Natural killer cell (primary cell): ENCODE measurements around the gene R3HDML. TPM values are rescaled to one million over a fixed set of nuclear protein-coding genes. Genes with fewer than 3 reads are reported as not detected.
"Not testable (repeated sequence)": the region's sequence is repeated elsewhere in the genome, so short reads cannot be mapped to it uniquely, and the experiment has no call there.

ENCODE experiments used
- ATAC-seq, 3 donors: fragments of 150-1000 bp in 2 of 3; fragments of 200-7000 bp in 1 of 3; cut with Tn5 transposase; 1 replicate in 1 of 3; 2 replicates in 2 of 3; pipeline ENCODE4 v1.10.0; 2021; ENCODE audit warnings: mild to moderate bottlenecking in 2 of 3, moderate library complexity in 2 of 3
- DNase-seq, 2 donors: peaks; one replicate each; pipeline versions ENCODE4 v3.0.0 to v3.0.0-alpha.2; 2013 to 2021; ENCODE audit warnings: mixed read lengths in 1 of 2
- H3K27ac ChIP-seq: one replicate; pipeline ENCODE4 v1.5.1; 2013; ENCODE audit warnings: mild to moderate bottlenecking, low read length
- H3K27me3 ChIP-seq: one replicate; pipeline ENCODE4 v1.6.1; 2013; ENCODE audit warnings: low read length; ENCODE audit not compliant: control insufficient read depth, insufficient read depth
- H3K36me3 ChIP-seq: one replicate; pipeline ENCODE4 v1.6.1; 2013; ENCODE audit warnings: low read length; ENCODE audit not compliant: control insufficient read depth, insufficient read depth
- H3K4me1 ChIP-seq: one replicate; pipeline ENCODE4 v1.6.1; 2013; ENCODE audit warnings: low read length; ENCODE audit not compliant: control insufficient read depth, insufficient read depth
- H3K4me3 ChIP-seq: one replicate; pipeline ENCODE4 v1.5.1; 2013; ENCODE audit warnings: low read length
- H3K9me3 ChIP-seq: one replicate; pipeline ENCODE4 v1.6.1; 2013; ENCODE audit warnings: low read length; ENCODE audit not compliant: control insufficient read depth, insufficient read depth
- H3K27ac Mint-ChIP-seq, 2 donors: one replicate each; pipeline ENCODE4 v1.8.0; 2022; ENCODE audit warnings: mild to moderate bottlenecking in 2 of 2, mixed read lengths in 2 of 2, moderate library complexity in 1 of 2
- H3K27me3 Mint-ChIP-seq, 2 donors: one replicate each; pipeline ENCODE4 v1.8.0; 2022; ENCODE audit warnings: low read depth in 2 of 2, mixed read lengths in 2 of 2
- H3K36me3 Mint-ChIP-seq: one replicate; pipeline ENCODE4 v1.8.0; 2022; ENCODE audit warnings: mixed read lengths
- H3K4me1 Mint-ChIP-seq, 2 donors: one replicate each; pipeline ENCODE4 v1.8.0; 2022; ENCODE audit warnings: mixed read lengths in 2 of 2
- H3K4me3 Mint-ChIP-seq: one replicate; pipeline ENCODE4 v1.8.0; 2022; ENCODE audit warnings: mild to moderate bottlenecking, moderate library complexity, mixed read lengths
- H3K9me3 Mint-ChIP-seq, 2 donors: one replicate each; pipeline ENCODE4 v1.8.0; 2022; ENCODE audit warnings: mixed read lengths in 2 of 2
- WGBS: methylation state at CpG from one replicate; pipeline ENCODE4 v1.1.7; 2013; ENCODE audit warnings: missing lambda C conversion rate; ENCODE audit not compliant: insufficient coverage; 5-methylcytosine and 5-hydroxymethylcytosine counted together
- intact Hi-C: fragments of 100-400 bp; cut with micrococcal nuclease; formaldehyde crosslinking; loops from one replicate; pipeline ENCODE4 v1.14.2; 2022
- total RNA-seq, 4 donors: library from RNA; stranded (reverse); fragments of 120-200 nt in 1 of 4; gene quantifications; one replicate each; pipeline versions ENCODE4 v1.2.3 to v1.2.4, GENCODE V29; 2013 to 2022
- TF ChIP-seq, protein P1 (sequence below): fragments of 200-600 bp; IDR thresholded peaks from one replicate; pipeline ENCODE4 v1.8.0; 2022; ENCODE audit warnings: antibody characterized with exemption

The R3HDML gene
- total RNA-seq, 3 donors from 2014 or later (not counting 1 experiment from before 2014, with no cell fraction given): not detected

DNA sequence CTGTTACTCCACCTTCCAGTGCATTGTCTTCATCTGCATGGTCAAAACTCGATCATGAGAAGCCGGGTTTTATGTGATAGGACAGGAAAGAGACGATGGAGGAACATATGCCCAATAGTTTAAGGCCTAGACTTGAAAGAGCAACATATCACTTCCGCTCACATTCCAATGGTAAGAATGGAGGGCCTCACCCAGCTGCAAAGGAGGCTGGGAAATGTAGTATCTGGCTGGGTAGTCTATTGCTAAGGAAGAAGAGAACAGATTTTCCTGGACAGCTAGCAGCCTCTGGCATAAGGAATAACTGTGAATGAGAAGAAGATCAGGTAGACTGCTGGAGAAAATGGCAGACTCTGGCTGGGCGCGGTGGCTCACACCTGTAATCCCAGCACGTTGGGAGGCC lies 45.1 kb upstream of the R3HDML start:
- TF ChIP-seq, protein P1, sequence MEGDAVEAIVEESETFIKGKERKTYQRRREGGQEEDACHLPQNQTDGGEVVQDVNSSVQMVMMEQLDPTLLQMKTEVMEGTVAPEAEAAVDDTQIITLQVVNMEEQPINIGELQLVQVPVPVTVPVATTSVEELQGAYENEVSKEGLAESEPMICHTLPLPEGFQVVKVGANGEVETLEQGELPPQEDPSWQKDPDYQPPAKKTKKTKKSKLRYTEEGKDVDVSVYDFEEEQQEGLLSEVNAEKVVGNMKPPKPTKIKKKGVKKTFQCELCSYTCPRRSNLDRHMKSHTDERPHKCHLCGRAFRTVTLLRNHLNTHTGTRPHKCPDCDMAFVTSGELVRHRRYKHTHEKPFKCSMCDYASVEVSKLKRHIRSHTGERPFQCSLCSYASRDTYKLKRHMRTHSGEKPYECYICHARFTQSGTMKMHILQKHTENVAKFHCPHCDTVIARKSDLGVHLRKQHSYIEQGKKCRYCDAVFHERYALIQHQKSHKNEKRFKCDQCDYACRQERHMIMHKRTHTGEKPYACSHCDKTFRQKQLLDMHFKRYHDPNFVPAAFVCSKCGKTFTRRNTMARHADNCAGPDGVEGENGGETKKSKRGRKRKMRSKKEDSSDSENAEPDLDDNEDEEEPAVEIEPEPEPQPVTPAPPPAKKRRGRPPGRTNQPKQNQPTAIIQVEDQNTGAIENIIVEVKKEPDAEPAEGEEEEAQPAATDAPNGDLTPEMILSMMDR: no peak
- H3K4me1 ChIP-seq: no peaks in the 10 kb centered on the region
- WGBS: 94% methylated on average over 7 of the region's 7 CpGs
- intact Hi-C loops: no loop called here
- H3K9me3 ChIP-seq: no peaks in the 10 kb centered on the region
- H3K4me3 ChIP-seq: no peak overlapping the region
- no peak overlapping the region for H3K27ac ChIP-seq
- peaks cover 0 to 1% of the 10 kb centered on the region in 2 donors for H3K27me3 Mint-ChIP-seq
- no peak overlapping the region for H3K4me3 Mint-ChIP-seq
- DNase-seq (no peak), ATAC-seq (no peak)
- no peaks in the 10 kb centered on the region for H3K4me1 Mint-ChIP-seq
- H3K27ac Mint-ChIP-seq: no peak overlapping the region
- H3K36me3 Mint-ChIP-seq: no peaks in the 10 kb centered on the region
- H3K9me3 Mint-ChIP-seq: no peaks in the 10 kb centered on the region
- no peaks in the 10 kb centered on the region for H3K27me3 ChIP-seq
- no peaks in the 10 kb centered on the region for H3K36me3 ChIP-seq

DNA sequence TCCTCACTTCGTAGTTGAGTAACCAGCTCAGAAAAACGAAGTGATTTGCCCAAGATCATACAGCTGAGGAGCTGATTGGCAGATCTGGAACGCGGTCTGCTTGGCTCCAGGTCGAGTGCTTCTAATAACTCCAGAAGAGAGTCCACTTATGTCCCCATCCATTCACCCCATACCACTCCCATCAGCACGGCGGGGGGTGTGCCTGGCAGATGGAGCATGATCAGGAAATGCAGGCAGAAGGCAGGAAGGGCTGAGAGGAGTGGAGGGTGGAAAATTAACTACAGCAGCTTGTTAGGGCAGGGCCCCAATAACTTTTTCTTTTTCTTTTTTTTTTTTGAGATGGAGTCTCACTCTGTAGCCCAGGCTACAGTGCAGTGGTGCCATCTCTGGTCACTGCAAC lies 40.8 kb upstream of the R3HDML start:
- Histone ChIP-seq H3K27ac (no peak overlapping the region), H3K27me3 (no peaks in the 10 kb centered on the region), H3K9me3 (no peaks in the 10 kb centered on the region), H3K36me3 (no peaks in the 10 kb centered on the region), H3K4me3 (no peak overlapping the region), H3K4me1 (no peaks in the 10 kb centered on the region)
- ATAC-seq: no peak
- Mint-ChIP-seq H3K27ac (no peak overlapping the region), H3K4me3 (no peak overlapping the region), H3K9me3 (no peaks in the 10 kb centered on the region), H3K4me1 (peaks cover 0 to 6% of the 10 kb centered on the region in 2 donors), H3K36me3 (no peaks in the 10 kb centered on the region), H3K27me3 (no peaks in the 10 kb centered on the region)
- WGBS: 92% methylated on average over 5 of the region's 7 CpGs
- TF ChIP-seq, protein P1: no peak
- intact Hi-C loops: no loop called here
- DNase-seq: no peak

DNA sequence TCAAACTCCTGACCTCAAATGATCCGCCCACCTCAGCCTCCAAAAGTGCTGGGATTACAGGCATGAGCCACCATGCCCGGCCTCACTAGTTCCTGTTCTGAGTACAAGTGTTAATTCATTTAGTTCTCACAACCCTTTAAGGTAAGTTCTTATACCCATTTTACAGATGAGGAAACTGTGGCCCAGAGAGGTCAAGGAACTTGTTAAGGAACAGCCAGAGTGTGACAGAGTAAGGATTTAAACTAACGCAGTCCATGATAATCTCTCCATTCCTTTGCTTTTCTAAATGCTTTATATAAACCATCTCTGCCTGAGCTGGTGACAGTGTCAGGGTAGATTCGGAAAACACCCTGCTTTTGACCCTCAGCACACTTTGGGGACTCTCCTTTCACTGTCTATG lies 39.1 kb upstream of the R3HDML start:
- peaks cover 0 to 6% of the 10 kb centered on the region in 2 donors for H3K4me1 Mint-ChIP-seq
- no peaks in the 10 kb centered on the region for H3K36me3 ChIP-seq
- no peaks in the 10 kb centered on the region for H3K9me3 ChIP-seq
- no peak overlapping the region for H3K27ac Mint-ChIP-seq
- H3K4me1 ChIP-seq: no peaks in the 10 kb centered on the region
- no peak overlapping the region for H3K27ac ChIP-seq
- no peak for DNase-seq
- H3K4me3 Mint-ChIP-seq: no peak overlapping the region
- no peak for ATAC-seq
- H3K27me3 Mint-ChIP-seq: no peaks in the 10 kb centered on the region
- intact Hi-C loops: no loop called here
- H3K4me3 ChIP-seq: no peak overlapping the region
- 94% methylated on average over 3 of the region's 4 CpGs for WGBS
- H3K36me3 Mint-ChIP-seq: no peaks in the 10 kb centered on the region
- TF ChIP-seq, protein P1: no peak
- H3K27me3 ChIP-seq: no peaks in the 10 kb centered on the region
- H3K9me3 Mint-ChIP-seq: no peaks in the 10 kb centered on the region

DNA sequence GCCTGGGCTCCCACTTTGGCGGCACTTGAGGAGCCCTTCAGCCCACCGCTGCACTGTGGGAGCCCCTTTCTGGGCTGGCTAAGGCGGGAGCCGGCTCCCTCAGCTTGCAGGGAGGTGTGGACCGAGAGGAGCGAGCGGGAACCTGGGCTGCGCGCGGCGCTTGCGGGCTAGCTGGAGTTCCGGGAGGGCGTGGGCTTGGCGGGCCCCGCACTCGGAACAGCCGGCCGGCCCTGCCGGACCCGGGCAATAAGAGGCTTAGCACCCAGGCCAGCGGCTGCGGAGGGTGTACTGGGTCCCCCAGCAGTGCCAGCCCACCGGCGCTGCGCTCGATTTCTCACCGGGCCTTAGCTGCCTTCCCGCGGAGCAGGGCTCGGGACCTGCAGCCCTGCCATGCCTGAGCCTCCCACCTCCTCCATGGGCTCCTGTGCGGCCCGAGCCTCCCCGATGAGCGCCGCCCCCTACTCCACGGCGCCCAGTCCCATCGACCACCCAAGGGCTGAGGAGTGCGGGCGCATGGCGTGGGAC lies 37.8 kb upstream of the R3HDML start:
- DNase-seq, intact Hi-C loops, H3K36me3 ChIP-seq, H3K4me1 ChIP-seq, H3K27me3 Mint-ChIP-seq, H3K4me1 Mint-ChIP-seq, H3K9me3 Mint-ChIP-seq, H3K27ac Mint-ChIP-seq, ATAC-seq, H3K9me3 ChIP-seq, H3K27me3 ChIP-seq, H3K4me3 Mint-ChIP-seq, H3K27ac ChIP-seq, H3K36me3 Mint-ChIP-seq, H3K4me3 ChIP-seq: not testable (repeated sequence)
- WGBS: 95% methylated on average over 42 of the region's 42 CpGs
